ENCODE results near the gene SERPINC1. TPM values are rescaled to one million over a fixed set of nuclear protein-coding genes. Genes with fewer than 3 reads are reported as not detected.
"Not testable (repeated sequence)": the region's sequence is repeated elsewhere in the genome, so short reads cannot be mapped to it uniquely, and the experiment has no call there.

SERPINC1 gene
- polyA plus RNA-seq = not detected in 2 replicates
- not detected in 2 replicates for polyA minus RNA-seq

GRCh38 chr1:173917149-173917548 is at the start of gene SERPINC1:
Gene SERPINC1, minus strand, starts transcription at chr1:173917327. Its CDS starts 68 bp downstream, at chr1:173917259.
- TF ChIP-seq RAD21 (conservative IDR thresholded peaks at IDR 0.05) = no peak
- TF ChIP-seq, protein P1, sequence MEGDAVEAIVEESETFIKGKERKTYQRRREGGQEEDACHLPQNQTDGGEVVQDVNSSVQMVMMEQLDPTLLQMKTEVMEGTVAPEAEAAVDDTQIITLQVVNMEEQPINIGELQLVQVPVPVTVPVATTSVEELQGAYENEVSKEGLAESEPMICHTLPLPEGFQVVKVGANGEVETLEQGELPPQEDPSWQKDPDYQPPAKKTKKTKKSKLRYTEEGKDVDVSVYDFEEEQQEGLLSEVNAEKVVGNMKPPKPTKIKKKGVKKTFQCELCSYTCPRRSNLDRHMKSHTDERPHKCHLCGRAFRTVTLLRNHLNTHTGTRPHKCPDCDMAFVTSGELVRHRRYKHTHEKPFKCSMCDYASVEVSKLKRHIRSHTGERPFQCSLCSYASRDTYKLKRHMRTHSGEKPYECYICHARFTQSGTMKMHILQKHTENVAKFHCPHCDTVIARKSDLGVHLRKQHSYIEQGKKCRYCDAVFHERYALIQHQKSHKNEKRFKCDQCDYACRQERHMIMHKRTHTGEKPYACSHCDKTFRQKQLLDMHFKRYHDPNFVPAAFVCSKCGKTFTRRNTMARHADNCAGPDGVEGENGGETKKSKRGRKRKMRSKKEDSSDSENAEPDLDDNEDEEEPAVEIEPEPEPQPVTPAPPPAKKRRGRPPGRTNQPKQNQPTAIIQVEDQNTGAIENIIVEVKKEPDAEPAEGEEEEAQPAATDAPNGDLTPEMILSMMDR (IDR thresholded peaks at IDR 0.05; ENCODE audit: poor library complexity, severe bottlenecking) = no peak
- no peak for TF ChIP-seq TAF1 (IDR thresholded peaks at IDR 0.05; ENCODE audit: low read depth)
- Histone ChIP-seq H3K36me3 (ENCODE audit: insufficient read depth, low read length) (no peaks in the 10 kb centered on the region), H3K9me3 (ENCODE audit: low read length) (no peaks in the 10 kb centered on the region), H3K27me3 (ENCODE audit: insufficient read depth, low read depth, low read length) (no peaks in the 10 kb centered on the region), H4K20me1 (ENCODE audit: insufficient read depth) (no peaks in the 10 kb centered on the region), H3F3A (ENCODE audit: insufficient read depth, low read length, poor library complexity, severe bottlenecking) (no peaks in the 10 kb centered on the region), H3K4me2 (ENCODE audit: low read length) (no peak within 1 kb of the TSS), H3K27ac (ENCODE audit: low read length) (no peak within 1 kb of the TSS), H3K9ac (ENCODE audit: low read length) (no peak within 1 kb of the TSS), H3K79me2 (replicated peaks; ENCODE audit: insufficient read depth, low read length) (no peaks in the 10 kb centered on the region), H2AFZ (ENCODE audit: low read depth, low read length) (no peak within 1 kb of the TSS), H3K4me3 (ENCODE audit: low read length) (no peak within 1 kb of the TSS), H3K9me2 (ENCODE audit: insufficient read depth, low read length) (no peaks in the 10 kb centered on the region)

- not testable (repeated sequence) for H3K9me2 ChIP-seq (ENCODE audit: insufficient read depth, low read length); H3K27ac ChIP-seq (ENCODE audit: low read length); H4K20me1 ChIP-seq (ENCODE audit: insufficient read depth); H2AFZ ChIP-seq (ENCODE audit: low read depth, low read length); H3K79me2 ChIP-seq (replicated peaks; ENCODE audit: insufficient read depth, low read length); H3K9me3 ChIP-seq (ENCODE audit: low read length); H3K36me3 ChIP-seq (ENCODE audit: insufficient read depth, low read length); H3K9ac ChIP-seq (ENCODE audit: low read length); H3K27me3 ChIP-seq (ENCODE audit: insufficient read depth, low read depth, low read length); H3K4me3 ChIP-seq (ENCODE audit: low read length); H3F3A ChIP-seq (ENCODE audit: insufficient read depth, low read length, poor library complexity, severe bottlenecking); H3K4me2 ChIP-seq (ENCODE audit: low read length)
Measured at GRCh38 chr1:173965896-173966295, 48.8 kb upstream of the SERPINC1 start.

- Histone ChIP-seq H3F3A (ENCODE audit: insufficient read depth, low read length, poor library complexity, severe bottlenecking) (no peaks in the 10 kb centered on the region), H3K9ac (ENCODE audit: low read length) (no peak overlapping the region), H3K36me3 (ENCODE audit: insufficient read depth, low read length) (no peaks in the 10 kb centered on the region), H4K20me1 (ENCODE audit: insufficient read depth) (no peaks in the 10 kb centered on the region), H3K4me3 (ENCODE audit: low read length) (no peak overlapping the region), H3K9me3 (ENCODE audit: low read length) (no peaks in the 10 kb centered on the region), H3K9me2 (ENCODE audit: insufficient read depth, low read length) (no peaks in the 10 kb centered on the region), H3K27ac (ENCODE audit: low read length) (no peak overlapping the region), H3K79me2 (replicated peaks; ENCODE audit: insufficient read depth, low read length) (no peaks in the 10 kb centered on the region), H2AFZ (ENCODE audit: low read depth, low read length) (no peak overlapping the region), H3K4me2 (ENCODE audit: low read length) (no peak overlapping the region), H3K27me3 (ENCODE audit: insufficient read depth, low read depth, low read length) (no peaks in the 10 kb centered on the region)
- TF ChIP-seq, protein P2, sequence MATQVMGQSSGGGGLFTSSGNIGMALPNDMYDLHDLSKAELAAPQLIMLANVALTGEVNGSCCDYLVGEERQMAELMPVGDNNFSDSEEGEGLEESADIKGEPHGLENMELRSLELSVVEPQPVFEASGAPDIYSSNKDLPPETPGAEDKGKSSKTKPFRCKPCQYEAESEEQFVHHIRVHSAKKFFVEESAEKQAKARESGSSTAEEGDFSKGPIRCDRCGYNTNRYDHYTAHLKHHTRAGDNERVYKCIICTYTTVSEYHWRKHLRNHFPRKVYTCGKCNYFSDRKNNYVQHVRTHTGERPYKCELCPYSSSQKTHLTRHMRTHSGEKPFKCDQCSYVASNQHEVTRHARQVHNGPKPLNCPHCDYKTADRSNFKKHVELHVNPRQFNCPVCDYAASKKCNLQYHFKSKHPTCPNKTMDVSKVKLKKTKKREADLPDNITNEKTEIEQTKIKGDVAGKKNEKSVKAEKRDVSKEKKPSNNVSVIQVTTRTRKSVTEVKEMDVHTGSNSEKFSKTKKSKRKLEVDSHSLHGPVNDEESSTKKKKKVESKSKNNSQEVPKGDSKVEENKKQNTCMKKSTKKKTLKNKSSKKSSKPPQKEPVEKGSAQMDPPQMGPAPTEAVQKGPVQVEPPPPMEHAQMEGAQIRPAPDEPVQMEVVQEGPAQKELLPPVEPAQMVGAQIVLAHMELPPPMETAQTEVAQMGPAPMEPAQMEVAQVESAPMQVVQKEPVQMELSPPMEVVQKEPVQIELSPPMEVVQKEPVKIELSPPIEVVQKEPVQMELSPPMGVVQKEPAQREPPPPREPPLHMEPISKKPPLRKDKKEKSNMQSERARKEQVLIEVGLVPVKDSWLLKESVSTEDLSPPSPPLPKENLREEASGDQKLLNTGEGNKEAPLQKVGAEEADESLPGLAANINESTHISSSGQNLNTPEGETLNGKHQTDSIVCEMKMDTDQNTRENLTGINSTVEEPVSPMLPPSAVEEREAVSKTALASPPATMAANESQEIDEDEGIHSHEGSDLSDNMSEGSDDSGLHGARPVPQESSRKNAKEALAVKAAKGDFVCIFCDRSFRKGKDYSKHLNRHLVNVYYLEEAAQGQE (IDR thresholded peaks at IDR 0.05; ENCODE audit: borderline replicate concordance) = no peak
- TF ChIP-seq EZH2 (IDR thresholded peaks at IDR 0.05; ENCODE audit: borderline replicate concordance, insufficient read depth, low read length, poor library complexity, severe bottlenecking) (no peak), POLR2AphosphoS5 (IDR thresholded peaks at IDR 0.05) (no peak), MXI1 (conservative IDR thresholded peaks at IDR 0.05; ENCODE audit: poor library complexity, severe bottlenecking) (no peak), EP300 (conservative IDR thresholded peaks at IDR 0.05; ENCODE audit: poor library complexity, severe bottlenecking) (no peak), SMC3 (conservative IDR thresholded peaks at IDR 0.05; ENCODE audit: poor library complexity) (no peak), RAD21 (conservative IDR thresholded peaks at IDR 0.05) (no peak), TAF1 (IDR thresholded peaks at IDR 0.05; ENCODE audit: low read depth) (no peak)
- TF ChIP-seq, protein P1 (IDR thresholded peaks at IDR 0.05; ENCODE audit: poor library complexity, severe bottlenecking) = no peak
Measured at GRCh38 chr1:173963477-173963876, 46.4 kb upstream of the SERPINC1 start.
